DOHH2 (cell line): ENCODE data around the gene EPAS1.

Experiments used
- H3F3A ChIP-seq: fragments of 200-600 bp; sonication (generic), shearing (Covaris generic); 2 replicates; pipeline ENCODE4 v1.6.0; 2016; ENCODE audit warnings: antibody characterized with exemption, mild to moderate bottlenecking; ENCODE audit not compliant: control insufficient read depth, insufficient read depth
- H3K27ac ChIP-seq: fragments of 200-600 bp; sonication (generic); 2 replicates; pipeline ENCODE4 v1.5.1; 2014; ENCODE audit warnings: low read depth, mild to moderate bottlenecking, low read length, moderate library complexity
- H3K27me3 ChIP-seq: fragments of 200-600 bp; sonication (generic); 2 replicates; pipeline ENCODE4 v1.6.1; 2014; ENCODE audit warnings: mild to moderate bottlenecking, low read length, mixed read lengths; ENCODE audit not compliant: control insufficient read depth
- H3K36me3 ChIP-seq: fragments of 200-600 bp; sonication (generic); 2 replicates; pipeline ENCODE4 v1.6.1; 2014; ENCODE audit warnings: mild to moderate bottlenecking, low read length, moderate library complexity, mixed read lengths; ENCODE audit not compliant: control insufficient read depth
- H3K4me1 ChIP-seq: fragments of 200-600 bp; sonication (generic); 2 replicates; pipeline ENCODE4 v1.6.1; 2014; ENCODE audit warnings: mild to moderate bottlenecking, low read length, mixed read lengths; ENCODE audit not compliant: control insufficient read depth
- H3K4me2 ChIP-seq: fragments of 200-600 bp; sonication (generic); 2 replicates; pipeline ENCODE4 v1.6.0; 2014; ENCODE audit warnings: mild to moderate bottlenecking, low read length, moderate library complexity
- H3K4me3 ChIP-seq: fragments of 200-600 bp; sonication (generic); 2 replicates; pipeline ENCODE4 v1.5.1; 2014; ENCODE audit warnings: mild to moderate bottlenecking, low read length, mixed read lengths
- H3K79me2 ChIP-seq: fragments of 200-600 bp; sonication (generic); 2 replicates; pipeline ENCODE4 v1.6.1; 2014; ENCODE audit warnings: mild to moderate bottlenecking, low read length, mixed read lengths; ENCODE audit not compliant: control insufficient read depth
- H3K9me2 ChIP-seq: fragments of 200-600 bp; sonication (generic); replicated peaks from 2 replicates; pipeline ENCODE4 v1.6.1; 2014; ENCODE audit warnings: mild to moderate bottlenecking, low read length, mixed read lengths; ENCODE audit not compliant: control insufficient read depth
- H3K9me3 ChIP-seq: fragments of 200-600 bp; sonication (generic); 2 replicates; pipeline ENCODE4 v1.6.1; 2014; ENCODE audit warnings: antibody characterized with exemption, low read length, mixed read lengths; ENCODE audit not compliant: control insufficient read depth, insufficient read depth
- H4K20me1 ChIP-seq: fragments of 200-600 bp; sonication (generic); 2 replicates; pipeline ENCODE4 v1.6.0; 2014; ENCODE audit warnings: low read depth, mild to moderate bottlenecking, antibody characterized with exemption, low read length, moderate library complexity; ENCODE audit not compliant: control insufficient read depth, insufficient read depth
- CTCF ChIP-seq: fragments of 200-600 bp; sonication (generic); IDR thresholded peaks from one replicate; pipeline ENCODE4 v1.5.1; 2014; ENCODE audit warnings: antibody characterized with exemption, mild to moderate bottlenecking, low read depth, low read length; ENCODE audit not compliant: poor library complexity, severe bottlenecking
- EZH2phosphoT487 ChIP-seq: fragments of 200-600 bp; sonication (generic); IDR thresholded peaks from 2 replicates; pipeline ENCODE4 v1.6.1; 2017; ENCODE audit warnings: borderline replicate concordance, mild to moderate bottlenecking, antibody characterized with exemption, low read length, moderate library complexity, mixed read lengths

EPAS1 gene

GRCh38 chr2:46325182-46325928, 28.1 kb downstream of the EPAS1 start:
- no peaks in the 10 kb centered on the region for H3K36me3 ChIP-seq
- no peak overlapping the region for H3K4me2 ChIP-seq
- H3K27ac ChIP-seq = no peak overlapping the region
- no peaks in the 10 kb centered on the region for H3F3A ChIP-seq
- H3K9me2 ChIP-seq = no peaks in the 10 kb centered on the region
- no peaks in the 10 kb centered on the region for H3K9me3 ChIP-seq
- H3K79me2 ChIP-seq = no peaks in the 10 kb centered on the region
- H3K4me1 ChIP-seq = no peaks in the 10 kb centered on the region
- H4K20me1 ChIP-seq = no peaks in the 10 kb centered on the region
- TF ChIP-seq EZH2phosphoT487 = no peak
- TF ChIP-seq CTCF = no peak
- peaks cover 14% of the 10 kb centered on the region for H3K27me3 ChIP-seq
- no peak overlapping the region for H3K4me3 ChIP-seq

- Histone ChIP-seq H3K4me2 (no peak overlapping the region), H3K79me2 (no peaks in the 10 kb centered on the region), H3K36me3 (no peaks in the 10 kb centered on the region), H3K27ac (no peak overlapping the region), H3K27me3 (peaks cover 11% of the 10 kb centered on the region), H3K4me3 (no peak overlapping the region), H4K20me1 (no peaks in the 10 kb centered on the region), H3F3A (no peaks in the 10 kb centered on the region), H3K9me2 (no peaks in the 10 kb centered on the region), H3K9me3 (no peaks in the 10 kb centered on the region), H3K4me1 (no peaks in the 10 kb centered on the region)
- TF ChIP-seq CTCF = no peak
- TF ChIP-seq EZH2phosphoT487 = no peak
Measured at GRCh38 chr2:46326231-46326980, 29.2 kb downstream of the EPAS1 start.

- Histone ChIP-seq H3K79me2 (no peaks in the 10 kb centered on the region), H3K4me1 (no peaks in the 10 kb centered on the region), H3K4me3 (no peak overlapping the region), H4K20me1 (no peaks in the 10 kb centered on the region), H3K27ac (no peak overlapping the region), H3K4me2 (no peak overlapping the region), H3K27me3 (peaks cover 7% of the 10 kb centered on the region), H3F3A (no peaks in the 10 kb centered on the region), H3K9me2 (no peaks in the 10 kb centered on the region), H3K9me3 (no peaks in the 10 kb centered on the region), H3K36me3 (no peaks in the 10 kb centered on the region)
- peak; percentile 42 for TF ChIP-seq CTCF
- TF ChIP-seq EZH2phosphoT487 = no peak
Measured at GRCh38 chr2:46327627-46328026, 30.4 kb downstream of the EPAS1 start.
